GM21360 (cell line): Measurements from ENCODE around the gene TMEM45A.
A peak's percentile ranks its signal among the peaks of the same experiment; 100 is the strongest.
"Not testable (repeated sequence)": the region's sequence is repeated elsewhere in the genome, so short reads cannot be mapped to it uniquely, and the experiment has no call there.

Experiments used
- ATAC-seq: cut with Tn5 transposase; IDR thresholded peaks from one replicate; pipeline ENCODE4 v1.9.1; 2021; ENCODE audit warnings: mild to moderate bottlenecking, moderate library complexity; ENCODE audit not compliant: unreplicated experiment

TMEM45A gene

DNA sequence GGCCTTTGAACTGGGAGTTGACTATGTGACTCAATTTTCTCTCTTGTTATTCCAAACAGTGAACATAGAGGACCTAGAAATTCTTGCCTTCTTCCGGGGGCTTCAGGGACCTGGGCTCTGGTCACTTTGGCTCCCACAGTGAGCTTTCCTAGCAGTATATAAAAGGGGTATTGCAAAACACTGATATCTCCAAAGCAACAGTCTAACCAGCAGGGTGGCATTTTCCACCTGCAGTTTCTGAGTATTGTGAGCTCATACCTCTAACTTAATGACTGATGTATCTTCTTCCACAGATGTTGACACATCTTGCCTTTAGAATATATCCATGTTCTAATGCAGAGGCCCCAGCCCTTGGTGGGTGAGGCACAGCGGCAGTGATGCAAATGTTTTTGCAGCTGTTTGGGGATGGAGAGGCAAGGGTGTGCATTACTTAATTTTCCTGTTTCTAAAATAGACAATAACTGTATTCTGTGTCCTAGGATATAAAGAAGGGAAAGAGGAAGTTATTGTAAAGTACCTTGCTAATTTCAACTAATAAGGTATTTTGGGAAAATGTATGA is 71.3 kb downstream of the TMEM45A start:
- no peak for ATAC-seq

DNA sequence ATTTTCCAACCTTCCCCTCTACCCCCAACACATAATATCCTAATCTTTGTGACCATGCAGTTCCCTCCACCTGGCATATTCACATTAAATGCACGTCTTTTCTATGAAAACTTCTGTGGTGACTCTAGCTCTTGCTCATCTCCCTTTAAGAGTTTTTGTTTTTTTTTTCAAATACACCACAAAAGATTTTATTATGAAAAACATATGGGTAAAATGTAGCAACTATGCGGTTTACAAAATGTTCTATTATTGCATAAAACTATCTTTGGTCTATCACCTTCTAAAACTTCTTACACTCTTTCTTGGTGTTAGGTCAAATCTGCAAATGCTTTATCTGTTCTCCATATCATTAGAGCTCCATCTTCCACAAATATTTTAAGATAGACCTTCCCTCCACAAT is 78.4 kb downstream of the TMEM45A start:
- ATAC-seq: no peak

DNA sequence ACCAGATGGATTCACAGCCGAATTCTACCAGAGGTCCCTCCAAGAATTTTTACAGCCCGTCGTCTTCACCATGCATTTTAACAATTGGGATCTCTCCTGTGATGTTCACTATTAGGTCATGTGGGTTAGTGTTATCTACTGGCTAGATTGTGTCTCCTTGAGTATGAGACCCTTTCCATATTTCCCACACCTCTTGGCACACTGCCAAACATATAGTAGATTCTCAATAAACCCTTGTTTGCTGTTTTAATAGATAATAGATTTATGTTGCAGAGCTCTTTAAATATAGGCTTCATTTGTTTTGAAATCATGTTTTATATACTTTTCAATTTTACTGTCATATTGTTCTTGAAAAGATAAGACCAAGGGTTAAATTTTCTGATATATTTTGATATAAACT is 82.1 kb downstream of the TMEM45A start:
- ATAC-seq: no peak

DNA sequence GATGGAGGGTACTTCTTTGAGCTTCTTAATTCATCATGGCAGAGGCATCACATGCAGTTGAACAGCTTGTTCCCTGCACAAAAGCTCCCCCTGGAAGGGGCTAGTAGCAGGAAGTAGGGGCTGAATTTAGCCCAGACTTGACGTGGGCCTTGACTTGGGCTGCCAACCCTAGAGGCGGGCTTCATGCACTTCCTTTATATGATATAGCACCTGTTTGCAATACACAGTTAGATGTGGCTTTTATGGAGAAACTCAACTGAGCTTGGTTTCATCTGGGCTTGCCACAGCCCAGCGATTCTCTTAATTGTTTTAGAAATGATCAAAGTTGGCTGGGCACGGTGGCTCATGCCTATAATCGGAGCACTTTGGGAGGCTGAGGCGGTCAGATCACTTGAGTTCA is 83.3 kb downstream of the TMEM45A start:
- ATAC-seq: no peak

DNA sequence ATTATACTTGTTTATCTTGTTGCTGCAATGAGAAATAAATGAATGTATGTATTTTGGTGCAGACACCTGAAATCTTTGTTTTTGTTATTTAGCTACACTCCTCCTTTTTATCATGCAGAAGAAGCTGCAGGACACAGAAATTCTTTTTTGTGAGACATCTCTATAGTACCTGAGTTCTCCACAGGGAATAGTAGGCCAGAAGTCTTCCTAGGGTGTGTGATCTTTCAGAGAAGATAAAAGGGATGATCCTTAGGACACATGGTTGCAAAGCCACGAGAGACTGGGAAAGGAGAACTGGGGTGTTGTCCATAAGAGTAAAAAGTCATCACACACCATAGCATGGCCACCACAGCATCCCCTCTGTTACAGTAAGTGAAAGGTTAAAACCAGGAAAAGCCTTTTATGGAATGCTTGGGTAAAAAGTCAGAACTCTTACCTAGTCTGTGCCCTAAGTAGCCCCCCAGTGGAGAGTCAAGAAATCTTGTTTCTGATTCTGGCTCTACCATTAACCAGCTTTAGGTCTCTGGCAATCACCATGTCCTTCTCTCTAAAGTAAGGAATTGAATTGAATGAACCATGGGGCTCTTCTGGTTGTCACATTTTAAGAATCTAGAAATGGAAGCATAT is 85.1 kb downstream of the TMEM45A start:
- no peak for ATAC-seq

DNA sequence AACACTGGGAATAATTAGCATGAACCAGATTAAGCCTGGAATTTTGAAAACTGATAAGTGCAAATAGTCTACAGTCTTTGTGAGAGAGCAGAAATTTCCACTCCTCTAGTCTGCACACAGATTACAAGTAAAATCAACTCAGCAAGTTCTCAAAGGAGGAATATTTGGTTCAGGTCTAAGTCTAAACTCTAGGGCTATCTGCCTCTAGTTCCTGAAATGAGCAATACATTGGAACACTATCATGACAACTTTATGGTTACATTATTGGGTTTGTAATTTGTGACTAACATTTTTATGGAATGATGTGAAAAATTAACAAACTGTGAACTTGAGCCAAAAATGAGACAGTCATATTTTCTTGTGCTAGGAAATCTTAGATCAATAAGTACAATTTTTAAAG is 86.2 kb downstream of the TMEM45A start:
- no peak for ATAC-seq

DNA sequence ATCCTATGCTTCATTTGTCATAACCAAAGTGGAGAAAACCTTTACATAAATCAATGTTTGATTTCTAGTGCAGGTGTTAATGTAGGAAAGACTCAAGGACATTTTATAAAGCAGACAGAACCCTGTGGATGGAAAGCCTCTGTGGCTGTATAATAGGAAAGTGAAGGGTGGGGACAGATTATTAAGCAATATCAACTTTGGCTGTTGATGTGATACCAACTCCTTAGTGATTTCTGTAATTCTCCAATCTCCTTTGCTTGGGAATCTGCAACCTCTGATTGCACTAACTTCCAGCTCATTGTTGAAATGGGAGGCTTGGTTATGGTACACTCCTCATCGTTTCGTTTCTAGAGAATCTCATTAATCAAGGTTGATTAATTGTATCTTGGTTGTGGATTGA is 87.7 kb downstream of the TMEM45A start:
- ATAC-seq: no peak

DNA sequence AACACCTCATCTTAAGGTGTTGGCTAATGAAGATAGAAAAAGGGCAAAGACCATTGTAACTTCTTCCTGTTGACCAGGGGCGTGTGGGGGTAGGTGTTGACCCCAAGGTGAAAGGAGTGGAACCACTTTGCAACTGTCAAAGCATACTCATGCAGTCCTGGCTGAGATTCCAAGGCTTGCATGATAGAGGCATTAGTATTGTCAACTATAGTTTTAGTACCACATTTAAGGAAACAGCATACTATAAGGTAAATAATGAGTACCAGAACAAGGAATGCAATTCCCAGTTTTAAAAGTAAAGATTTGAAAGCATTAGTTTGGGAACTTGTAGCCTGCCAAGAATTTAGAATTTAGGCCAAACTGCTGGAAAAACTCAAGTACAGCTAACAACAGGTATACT is 89.2 kb downstream of the TMEM45A start:
- no peak for ATAC-seq

DNA sequence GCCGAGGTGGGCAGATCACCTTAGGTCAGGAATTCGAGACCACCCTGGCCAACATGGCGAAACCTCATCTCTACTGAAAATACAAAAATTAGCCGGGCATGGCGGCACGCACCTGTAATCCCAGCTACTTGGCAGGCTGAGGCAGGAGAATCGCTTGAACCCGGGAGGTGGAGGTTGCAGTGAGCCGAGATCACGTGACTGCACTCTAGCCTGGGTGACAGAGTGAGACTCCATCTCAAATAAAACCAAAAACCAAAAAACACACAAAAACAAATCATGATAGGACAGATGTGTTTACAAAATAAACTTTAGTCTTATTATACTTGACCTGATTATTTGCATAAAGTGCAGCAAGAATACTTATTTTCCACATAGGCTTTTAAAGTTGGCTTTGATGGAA is 89.7 kb downstream of the TMEM45A start:
- not testable (repeated sequence) for ATAC-seq

DNA sequence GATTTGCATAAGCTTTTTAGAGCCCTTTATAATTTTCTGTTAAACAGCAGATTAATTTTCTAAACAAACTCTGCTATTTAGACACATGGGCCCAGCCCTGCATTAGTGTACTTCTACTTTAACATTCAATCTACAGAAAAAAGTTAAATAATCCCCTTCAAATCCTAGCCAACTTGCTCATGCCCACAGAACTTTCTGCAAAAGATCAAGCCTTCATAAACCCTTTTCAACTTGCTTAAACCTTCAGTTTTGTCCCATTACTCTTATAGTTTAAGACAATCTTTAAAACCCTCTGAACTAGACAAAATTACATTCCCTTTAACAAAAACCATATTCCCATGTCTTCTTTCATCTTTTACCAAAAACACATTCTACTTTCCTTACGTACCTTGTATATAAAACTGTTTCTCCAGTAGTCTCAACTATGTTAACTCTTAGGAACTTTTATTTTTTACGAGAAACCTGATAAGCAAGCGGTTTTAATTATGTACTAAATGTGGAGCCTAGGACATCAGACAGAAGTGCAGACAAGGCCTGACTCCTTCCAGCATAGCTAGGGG is 91.8 kb downstream of the TMEM45A start:
- no peak for ATAC-seq

DNA sequence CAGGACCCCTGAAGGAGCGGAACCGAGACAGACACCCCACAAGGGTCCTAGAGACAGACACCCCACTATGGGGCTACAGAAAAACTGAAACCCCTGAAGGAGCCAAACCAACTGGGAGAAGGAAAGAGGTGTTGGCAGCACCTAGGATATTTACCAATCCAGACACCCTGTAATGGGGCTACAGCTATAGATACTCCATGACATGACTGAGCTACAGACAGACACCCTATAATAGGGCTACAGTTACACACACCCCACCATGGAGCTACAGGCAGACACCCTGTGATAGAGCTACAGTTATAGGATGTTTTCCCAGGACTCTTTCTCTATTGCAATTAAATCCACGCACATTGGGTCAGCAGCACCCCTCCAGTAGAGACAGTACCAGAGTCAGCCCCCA is 94.4 kb downstream of the TMEM45A start:
- ATAC-seq: no peak

DNA sequence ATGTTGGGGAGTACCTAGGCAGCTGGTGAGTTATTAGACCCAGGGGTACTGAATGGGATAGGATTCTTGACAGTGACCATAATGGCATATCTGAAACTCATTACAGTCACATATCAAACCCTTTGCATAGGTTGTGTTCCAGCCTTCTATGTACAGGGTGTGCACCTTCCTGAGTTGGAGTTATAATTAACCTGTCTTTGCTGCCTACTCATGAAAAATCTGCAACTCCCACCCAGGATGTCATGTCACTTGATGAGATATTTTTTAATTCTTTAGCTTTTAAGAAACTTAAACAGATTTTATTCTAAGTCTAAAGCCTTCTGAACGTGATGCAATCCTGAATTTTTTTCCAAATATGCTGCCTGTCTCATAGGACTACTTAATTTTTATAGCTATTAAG is 95.8 kb downstream of the TMEM45A start:
- no peak for ATAC-seq

DNA sequence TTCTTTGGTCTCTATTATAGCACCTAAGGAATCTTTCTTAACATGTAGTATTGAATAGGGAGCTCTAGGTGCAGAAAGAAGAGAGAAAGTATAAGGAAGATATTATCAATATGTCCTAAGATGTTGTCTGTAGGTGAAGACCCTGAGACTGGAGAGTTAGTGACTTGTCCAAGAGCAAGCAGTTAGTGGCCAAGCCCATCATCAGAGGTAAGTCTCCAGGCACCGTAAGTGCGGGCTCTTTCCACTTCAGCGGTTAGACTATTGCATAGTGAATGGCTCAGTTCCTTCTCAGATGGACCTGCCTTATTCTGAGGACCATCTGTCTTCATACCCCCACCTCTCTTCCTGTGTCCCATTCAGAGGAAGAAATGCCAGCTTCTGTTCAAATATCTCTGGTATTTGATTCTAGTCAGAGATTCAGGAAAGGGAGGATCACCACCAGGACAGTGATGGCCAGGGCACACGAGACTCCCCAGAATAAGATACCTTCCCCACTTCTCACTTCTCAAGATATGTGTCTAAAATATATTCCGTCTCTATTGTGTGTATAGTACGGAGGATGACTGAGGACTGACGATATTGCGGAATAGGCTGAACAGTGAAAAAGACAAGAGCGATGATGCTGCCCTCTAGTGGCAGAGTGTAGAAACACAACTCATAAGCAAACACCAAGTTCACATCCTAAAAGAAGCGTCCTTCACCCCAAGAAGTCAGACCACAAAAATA is 97.9 kb downstream of the TMEM45A start:
- ATAC-seq: no peak

DNA sequence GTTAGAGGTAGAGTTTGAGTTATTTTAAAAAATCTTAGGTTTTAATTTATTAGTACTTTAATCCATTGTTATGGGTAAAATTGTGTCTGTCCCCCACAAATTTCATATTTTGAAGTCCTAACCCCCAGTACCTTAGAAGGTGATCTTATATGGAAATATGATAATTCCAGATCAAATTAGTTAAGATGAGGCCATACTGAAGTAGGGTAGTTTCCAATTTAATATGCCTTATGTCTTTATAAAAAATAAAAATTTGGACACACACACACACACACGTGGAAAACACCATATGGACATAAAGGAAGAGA is 98.4 kb downstream of the TMEM45A start:
- no peak for ATAC-seq

DNA sequence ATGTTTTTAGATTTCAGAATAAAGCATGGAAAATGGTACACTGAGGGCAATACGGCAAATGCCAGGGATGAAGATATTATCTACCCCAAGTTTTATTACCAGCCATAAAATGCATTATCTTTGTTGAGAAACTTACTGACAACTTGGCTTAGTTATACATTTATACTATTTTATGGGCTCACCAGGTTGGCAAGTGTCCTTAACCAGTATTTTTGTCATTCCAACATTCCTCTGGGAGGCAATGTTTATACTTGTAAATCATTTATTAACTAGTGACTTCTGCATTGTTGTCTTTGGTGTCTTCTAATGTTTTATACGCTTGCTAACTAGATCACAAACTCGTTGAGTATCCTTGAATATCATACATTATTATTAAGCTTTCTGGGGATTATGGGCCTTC is 99.0 kb downstream of the TMEM45A start:
- ATAC-seq: no peak

DNA sequence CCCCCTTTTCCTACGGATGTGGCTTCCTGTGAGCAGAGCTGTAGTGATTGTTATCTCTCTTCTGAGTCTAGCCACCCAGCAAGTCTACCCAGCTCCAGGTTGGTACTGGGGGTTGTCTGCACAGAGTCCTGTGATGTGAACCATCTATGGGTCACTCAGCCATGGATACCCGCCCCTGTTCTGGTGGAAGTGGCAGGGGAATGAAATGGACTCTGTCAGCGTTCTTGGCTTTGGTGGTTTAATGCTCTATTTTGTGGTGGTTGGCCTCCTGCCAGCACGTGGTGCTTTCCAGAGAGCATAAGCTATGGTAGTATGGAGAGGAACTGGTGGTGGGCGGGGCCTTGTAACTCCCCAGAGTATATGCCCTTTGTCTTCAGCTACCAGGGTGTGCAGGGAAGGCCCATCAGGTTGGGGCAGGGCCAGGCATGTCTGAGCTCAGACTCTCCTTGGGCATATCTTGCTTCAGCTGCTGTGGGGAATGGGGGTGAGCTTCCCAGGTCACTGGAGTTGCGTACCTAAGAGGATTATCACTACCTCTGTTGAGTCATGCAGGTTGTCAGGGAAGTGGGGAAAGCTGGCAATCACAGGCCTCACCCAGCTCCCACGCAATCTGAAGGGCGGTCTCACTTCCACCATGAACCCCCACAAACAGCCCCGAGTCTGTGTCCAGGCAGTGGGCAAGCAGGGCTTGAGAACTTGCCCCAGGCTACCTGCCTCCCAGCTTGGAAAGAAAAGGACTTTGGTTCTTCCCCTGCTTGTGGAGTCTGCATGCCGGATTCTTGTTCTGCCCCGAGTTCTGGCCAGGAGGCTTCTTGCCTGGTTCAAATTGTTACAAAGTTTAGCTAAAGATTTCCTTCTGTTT is 108.0 kb downstream of the TMEM45A start:
- ATAC-seq: no peak

DNA sequence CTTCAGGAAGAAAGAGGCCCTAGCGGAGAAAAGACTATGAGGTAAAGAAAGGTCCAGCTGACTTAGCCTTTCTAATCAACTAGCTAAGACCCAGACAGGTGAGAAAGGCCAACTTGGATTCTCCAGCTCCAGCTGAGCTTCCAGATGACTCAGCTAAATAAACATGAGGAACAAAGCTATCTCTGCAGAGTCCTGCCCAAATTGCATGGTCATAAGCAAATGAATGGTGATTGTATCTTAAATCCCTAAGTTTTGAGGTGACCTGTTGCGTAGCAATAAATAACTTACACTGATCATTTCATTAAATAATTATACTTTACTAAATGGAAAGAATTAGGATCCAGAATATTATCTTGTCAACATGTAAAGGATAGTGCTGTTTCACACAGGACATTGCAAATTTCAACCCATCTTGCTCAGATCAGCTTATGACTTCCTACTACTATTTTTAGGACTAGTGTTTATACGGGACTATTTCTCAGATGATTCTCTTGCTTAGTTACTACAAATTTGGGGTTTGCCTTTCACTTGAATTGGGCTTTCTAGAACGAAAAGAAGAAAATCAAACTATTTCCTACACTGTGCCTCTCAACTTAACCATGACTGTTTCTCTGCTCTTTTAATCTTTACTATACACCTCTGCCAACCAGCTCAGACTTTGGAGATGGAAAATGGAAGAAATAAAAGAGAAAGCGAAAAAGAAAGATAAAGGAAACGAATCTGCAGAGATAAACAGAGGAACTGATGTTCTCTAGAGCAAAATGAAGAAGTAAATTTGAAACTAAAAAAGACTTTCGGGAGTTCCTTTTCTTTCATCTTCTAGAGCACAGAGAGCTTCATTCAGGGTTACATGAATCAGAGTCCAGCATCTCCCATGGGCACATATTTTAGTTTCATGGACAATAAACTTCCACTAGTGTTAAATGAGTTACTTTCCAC is 110.4 kb downstream of the TMEM45A start:
- ATAC-seq: no peak

DNA sequence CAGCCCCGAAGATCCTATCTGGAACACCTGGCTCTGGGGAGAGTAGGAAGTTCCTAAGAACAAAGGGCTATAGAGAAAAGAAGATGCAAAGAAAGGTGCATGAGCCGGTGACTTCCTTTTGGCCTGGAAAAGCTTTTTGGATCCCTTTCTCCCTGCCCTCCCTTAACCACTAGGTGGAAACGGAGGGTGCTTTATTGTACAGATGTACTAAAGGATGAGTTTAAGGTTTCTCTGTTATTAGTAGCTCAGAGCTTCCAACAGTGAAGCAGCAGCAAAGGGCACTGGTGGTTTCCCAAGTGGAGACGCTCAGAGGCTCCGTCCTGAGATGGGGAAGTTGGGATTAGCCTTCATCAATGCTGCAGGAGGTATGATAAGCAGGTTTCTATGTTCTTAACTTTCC is 111.0 kb downstream of the TMEM45A start:
- no peak for ATAC-seq

DNA sequence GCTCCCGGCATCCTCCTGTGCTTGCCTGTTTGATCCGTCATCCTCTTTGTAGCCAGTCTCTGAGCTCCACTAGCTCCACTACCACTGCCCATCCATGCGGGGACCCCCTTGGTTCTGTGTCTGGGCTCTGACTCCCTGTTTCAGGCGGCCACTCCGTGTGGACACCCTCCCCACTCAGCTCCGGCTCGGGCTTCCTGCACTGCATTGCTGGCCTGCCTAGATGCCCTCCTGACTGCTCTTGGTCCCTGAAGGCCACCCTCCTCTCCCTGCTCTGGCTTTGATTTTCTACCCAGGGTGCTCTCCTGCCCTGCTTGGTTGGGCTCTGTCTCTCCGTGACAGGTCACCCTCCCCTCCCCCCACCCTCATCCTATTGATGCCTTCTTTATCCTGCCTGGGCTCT is 112.9 kb downstream of the TMEM45A start:
- no peak for ATAC-seq

DNA sequence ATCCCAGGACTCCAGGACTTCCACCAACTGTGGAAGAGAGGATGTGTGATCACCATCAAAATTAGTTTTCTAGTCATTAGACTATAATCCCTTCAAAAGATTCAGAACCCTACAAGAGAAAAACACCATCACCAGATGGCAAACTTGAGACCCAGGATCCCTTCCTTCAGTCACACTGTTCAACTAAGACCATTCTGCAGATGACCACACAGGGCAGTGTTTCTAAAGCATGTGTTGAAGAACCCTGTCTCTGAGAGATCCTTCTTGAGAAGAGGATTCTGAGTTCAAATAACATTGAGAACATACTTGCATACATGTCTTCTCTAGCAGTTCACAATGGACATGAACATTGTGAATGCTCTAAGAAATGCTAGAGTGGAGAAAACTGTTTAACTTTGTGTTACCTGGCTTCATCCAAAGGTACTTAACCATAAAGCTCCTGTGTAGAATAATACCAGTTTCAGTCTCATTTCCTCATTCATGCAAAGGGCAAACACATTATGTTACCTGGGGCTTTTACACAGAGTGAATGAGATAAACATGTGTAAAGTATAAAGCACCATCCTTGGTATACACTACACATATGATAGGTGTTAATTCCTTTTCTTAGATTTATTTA is 114.6 kb downstream of the TMEM45A start:
- peak; percentile 63 for ATAC-seq
